Activated naive CD4-positive, alpha-beta T cell treated with anti-CD3 and anti-CD28 coated beads for 36 hours (primary cell): ENCODE measurements around the gene EPHA3. TPM values are rescaled to one million over a fixed set of nuclear protein-coding genes. Genes with fewer than 3 reads are reported as not detected.

Source experiments
- CTCF ChIA-PET: fragments of 350-600 bp; sonication (Branson Sonifier 250); formaldehyde crosslinking; loops from one replicate; lab custom pipeline; 2021; ENCODE audit warnings: antibody characterized with exemption; lab: Charles Lee
- DNase-seq: peaks from one replicate; pipeline ENCODE4 v3.0.0-alpha.2; 2020
- H3K27ac Mint-ChIP-seq: one replicate; pipeline ENCODE4 v1.8.0; 2021; ENCODE audit warnings: mild to moderate bottlenecking, mixed read lengths
- H3K27me3 Mint-ChIP-seq: one replicate; pipeline ENCODE4 v1.8.0; 2021; ENCODE audit warnings: low read depth, mixed read lengths
- H3K36me3 Mint-ChIP-seq: one replicate; pipeline ENCODE4 v1.8.0; 2021; ENCODE audit warnings: low read depth, mixed read lengths
- H3K4me1 Mint-ChIP-seq: one replicate; pipeline ENCODE4 v1.8.0; 2021; ENCODE audit warnings: low read depth, mixed read lengths
- H3K4me3 Mint-ChIP-seq: one replicate; pipeline ENCODE4 v1.8.0; 2021; ENCODE audit warnings: mild to moderate bottlenecking, moderate library complexity, mixed read lengths
- H3K9me3 Mint-ChIP-seq: one replicate; pipeline ENCODE4 v1.8.0; 2021; ENCODE audit warnings: mixed read lengths
- intact Hi-C: fragments of 100-400 bp; cut with micrococcal nuclease; formaldehyde crosslinking; loops from one replicate; pipeline ENCODE4 v1.15.1; 2023
- total RNA-seq, 2 experiments: library from RNA; stranded (reverse); gene quantifications; one replicate each; pipeline ENCODE4 v1.2.3, GENCODE V29; 2021

EPHA3 gene
- total RNA-seq, 2 experiments from 2014 or later, result not detected

DNA sequence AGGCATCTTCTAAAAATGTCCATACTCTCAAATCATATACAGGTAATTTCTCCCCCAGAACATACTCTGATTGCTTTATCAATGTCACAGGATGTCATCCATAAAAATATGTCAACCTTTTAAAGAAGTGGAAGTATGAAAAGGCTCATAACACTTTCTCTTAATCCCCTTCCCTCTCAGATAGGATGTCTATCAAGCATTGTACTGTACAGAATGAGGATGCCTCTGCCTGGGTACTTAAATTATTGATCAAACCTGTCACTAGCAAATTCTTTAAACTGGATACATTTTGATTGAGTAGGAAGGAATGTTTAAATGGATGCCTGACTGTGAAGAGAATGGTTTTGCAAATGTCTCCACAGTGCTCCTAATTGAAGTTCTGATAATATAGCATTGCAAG lies 168.7 kb downstream of the EPHA3 start:
- no peaks in the 10 kb centered on the region for H3K27me3 Mint-ChIP-seq
- CTCF ChIA-PET, result no interaction called here
- no peaks in the 10 kb centered on the region for H3K4me1 Mint-ChIP-seq
- intact Hi-C loops, result no loop called here
- no peak overlapping the region for H3K4me3 Mint-ChIP-seq
- DNase-seq, result no peak
- H3K9me3 Mint-ChIP-seq, result no peaks in the 10 kb centered on the region
- H3K36me3 Mint-ChIP-seq, result no peaks in the 10 kb centered on the region
- H3K27ac Mint-ChIP-seq, result no peak overlapping the region

- Mint-ChIP-seq H3K4me3 (no peak overlapping the region), H3K27ac (no peak overlapping the region), H3K27me3 (no peaks in the 10 kb centered on the region), H3K4me1 (no peaks in the 10 kb centered on the region), H3K9me3 (no peaks in the 10 kb centered on the region), H3K36me3 (no peaks in the 10 kb centered on the region)
- DNase-seq, result no peak
- intact Hi-C loops, result no loop called here
- CTCF ChIA-PET, result no interaction called here
These were observed 171.0 kb downstream of the EPHA3 start for GRCh38 chr3:89278302-89279025.

- Mint-ChIP-seq H3K27ac (no peak overlapping the region), H3K4me1 (no peaks in the 10 kb centered on the region), H3K9me3 (peaks cover 2% of the 10 kb centered on the region), H3K27me3 (no peaks in the 10 kb centered on the region), H3K4me3 (no peak overlapping the region), H3K36me3 (no peaks in the 10 kb centered on the region)
- DNase-seq, result no peak
- CTCF ChIA-PET, result no interaction called here
- intact Hi-C loops, result no loop called here
These were observed 172.9 kb downstream of the EPHA3 start for GRCh38 chr3:89280301-89280700.

GRCh38 chr3:89280822-89281365 lies 173.5 kb downstream of the EPHA3 start:
- Mint-ChIP-seq H3K27ac (no peak overlapping the region), H3K4me3 (no peak overlapping the region), H3K27me3 (no peaks in the 10 kb centered on the region), H3K4me1 (no peaks in the 10 kb centered on the region), H3K36me3 (no peaks in the 10 kb centered on the region), H3K9me3 (peaks cover 7% of the 10 kb centered on the region)
- intact Hi-C loops, result no loop called here
- CTCF ChIA-PET, result interaction anchor here (1.3 kb wide), 1 partner anchor 13 kb away, joined by 3 read pairs; no protein-coding TSS in a partner anchor
- DNase-seq, result no peak

GRCh38 chr3:89287902-89288508 lies 180.6 kb downstream of the EPHA3 start:
- no peak overlapping the region for H3K27ac Mint-ChIP-seq

DNA sequence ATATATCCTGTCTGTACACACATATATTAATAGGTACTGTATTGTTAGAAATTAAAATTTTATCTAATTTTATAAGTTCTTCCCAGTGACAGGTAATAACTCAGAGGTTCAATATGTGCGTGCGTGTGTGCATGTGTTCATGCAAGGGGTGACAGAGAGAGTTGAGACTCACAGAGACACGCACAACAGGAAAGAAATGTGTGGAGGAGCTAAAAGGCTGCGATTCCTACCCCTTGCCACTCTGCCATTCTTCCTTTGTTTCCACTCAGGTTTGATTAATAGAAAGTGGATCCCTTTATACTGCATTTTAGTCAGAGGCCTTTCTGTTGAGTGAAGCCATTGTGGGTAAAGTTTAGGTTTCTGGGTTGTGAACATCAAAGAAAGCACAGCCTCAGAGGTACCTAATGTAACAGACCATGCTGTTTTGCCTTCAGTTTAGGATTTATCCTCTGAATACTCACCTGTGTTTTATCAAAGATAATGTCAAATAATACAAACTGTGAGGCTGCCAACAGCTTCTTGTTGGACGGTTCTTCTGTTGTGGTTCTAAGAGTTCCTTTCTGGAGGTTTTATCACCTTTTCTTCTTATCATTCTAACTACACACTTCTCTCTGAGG lies 182.3 kb downstream of the EPHA3 start:
- Mint-ChIP-seq H3K4me1 (no peaks in the 10 kb centered on the region), H3K9me3 (peaks cover 14% of the 10 kb centered on the region), H3K27ac (no peak overlapping the region), H3K36me3 (no peaks in the 10 kb centered on the region), H3K27me3 (no peaks in the 10 kb centered on the region), H3K4me3 (no peak overlapping the region)
- DNase-seq, result no peak
- CTCF ChIA-PET, result no interaction called here
- intact Hi-C loops, result no loop called here

More at GRCh38 chr3:89287902-89288508, 180.6 kb downstream of the EPHA3 start:
- Mint-ChIP-seq H3K9me3 (peaks cover 14% of the 10 kb centered on the region), H3K27me3 (no peaks in the 10 kb centered on the region), H3K4me3 (no peak overlapping the region), H3K36me3 (no peaks in the 10 kb centered on the region), H3K4me1 (no peaks in the 10 kb centered on the region)
- intact Hi-C loops, result no loop called here
- CTCF ChIA-PET, result no interaction called here
- DNase-seq, result no peak

- no peaks in the 10 kb centered on the region for H3K36me3 Mint-ChIP-seq
- no peak overlapping the region for H3K27ac Mint-ChIP-seq
- H3K27me3 Mint-ChIP-seq, result no peaks in the 10 kb centered on the region
- H3K4me3 Mint-ChIP-seq, result no peak overlapping the region
- intact Hi-C loops, result no loop called here
- DNase-seq, result no peak
- H3K9me3 Mint-ChIP-seq, result no peaks in the 10 kb centered on the region
- H3K4me1 Mint-ChIP-seq, result no peaks in the 10 kb centered on the region
- CTCF ChIA-PET, result no interaction called here
These were observed 189.8 kb downstream of the EPHA3 start for GRCh38 chr3:89297199-89297598.

DNA sequence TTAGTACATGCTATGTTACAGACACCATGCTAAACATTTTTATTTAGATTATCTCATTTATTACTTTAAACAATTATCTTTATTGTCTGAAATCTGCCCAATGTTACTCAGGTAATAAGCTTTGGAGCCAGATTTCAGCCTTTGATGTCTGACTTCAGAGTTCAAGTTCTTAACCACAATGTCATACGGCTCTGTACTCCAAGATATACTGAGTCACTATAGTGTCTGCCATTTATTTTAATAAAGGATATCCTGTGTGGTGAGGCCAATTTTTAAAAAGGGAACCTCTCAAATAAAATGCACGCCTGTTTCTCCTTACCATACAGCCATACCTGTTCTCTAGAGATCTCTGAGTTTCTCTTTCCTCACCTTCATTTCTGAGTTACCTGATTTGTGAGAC lies 193.1 kb downstream of the EPHA3 start:
- DNase-seq, result no peak
- intact Hi-C loops, result no loop called here
- no peaks in the 10 kb centered on the region for H3K36me3 Mint-ChIP-seq
- no peak overlapping the region for H3K4me3 Mint-ChIP-seq
- CTCF ChIA-PET, result interaction anchor here (0.6 kb wide), 1 partner anchor 51 kb away, joined by 3 read pairs; no protein-coding TSS in a partner anchor
- H3K27ac Mint-ChIP-seq, result no peak overlapping the region
- H3K27me3 Mint-ChIP-seq, result no peaks in the 10 kb centered on the region
- H3K9me3 Mint-ChIP-seq, result peaks cover 8% of the 10 kb centered on the region
- H3K4me1 Mint-ChIP-seq, result no peaks in the 10 kb centered on the region

DNA sequence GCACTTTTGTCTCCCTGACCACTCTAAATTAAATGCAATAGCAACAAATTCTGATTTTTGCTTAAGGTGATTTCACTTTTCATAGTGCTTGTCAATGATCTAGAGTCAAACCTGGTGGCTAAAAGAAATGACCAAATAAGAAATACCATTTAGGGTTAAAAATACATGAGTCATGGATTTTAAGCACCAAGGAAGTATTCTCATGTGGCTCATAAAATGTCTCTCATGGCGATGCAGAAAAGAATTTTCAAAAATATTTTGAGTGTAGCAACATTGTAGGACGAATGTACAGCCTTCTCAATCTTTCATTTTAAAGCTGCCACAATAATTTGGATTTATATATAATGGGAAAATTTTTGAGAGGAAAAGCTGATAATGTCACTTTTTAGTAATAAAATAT lies 193.6 kb downstream of the EPHA3 start:
- intact Hi-C loops, result no loop called here
- peaks cover 8% of the 10 kb centered on the region for H3K9me3 Mint-ChIP-seq
- H3K4me1 Mint-ChIP-seq, result no peaks in the 10 kb centered on the region
- CTCF ChIA-PET, result no interaction called here
- no peak for DNase-seq
- H3K36me3 Mint-ChIP-seq, result no peaks in the 10 kb centered on the region
- no peak overlapping the region for H3K27ac Mint-ChIP-seq
- no peak overlapping the region for H3K4me3 Mint-ChIP-seq
- no peaks in the 10 kb centered on the region for H3K27me3 Mint-ChIP-seq

DNA sequence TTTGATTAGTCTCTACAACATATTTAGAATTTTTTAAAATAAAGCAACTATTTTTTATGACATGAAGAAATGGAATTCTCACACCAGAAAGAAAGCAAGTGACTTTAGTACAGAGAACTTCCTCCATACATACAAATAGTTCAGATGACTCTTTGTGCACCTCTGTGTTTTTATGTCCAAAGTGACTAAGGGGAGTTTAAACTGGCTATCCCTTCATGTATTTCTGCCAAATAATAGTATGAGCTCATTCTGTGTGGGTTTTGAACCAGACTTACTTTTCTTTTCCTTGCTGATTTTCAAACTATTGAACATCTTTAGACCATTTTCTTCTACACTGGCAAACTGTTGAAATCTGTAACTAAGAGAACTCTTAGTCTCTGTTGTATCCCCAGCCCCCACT lies 196.3 kb downstream of the EPHA3 start:
- no peaks in the 10 kb centered on the region for H3K27me3 Mint-ChIP-seq
- no peak overlapping the region for H3K27ac Mint-ChIP-seq
- intact Hi-C loops, result no loop called here
- H3K9me3 Mint-ChIP-seq, result peaks cover 8% of the 10 kb centered on the region
- CTCF ChIA-PET, result no interaction called here
- H3K4me3 Mint-ChIP-seq, result no peak overlapping the region
- H3K4me1 Mint-ChIP-seq, result no peaks in the 10 kb centered on the region
- no peak for DNase-seq
- H3K36me3 Mint-ChIP-seq, result no peaks in the 10 kb centered on the region

DNA sequence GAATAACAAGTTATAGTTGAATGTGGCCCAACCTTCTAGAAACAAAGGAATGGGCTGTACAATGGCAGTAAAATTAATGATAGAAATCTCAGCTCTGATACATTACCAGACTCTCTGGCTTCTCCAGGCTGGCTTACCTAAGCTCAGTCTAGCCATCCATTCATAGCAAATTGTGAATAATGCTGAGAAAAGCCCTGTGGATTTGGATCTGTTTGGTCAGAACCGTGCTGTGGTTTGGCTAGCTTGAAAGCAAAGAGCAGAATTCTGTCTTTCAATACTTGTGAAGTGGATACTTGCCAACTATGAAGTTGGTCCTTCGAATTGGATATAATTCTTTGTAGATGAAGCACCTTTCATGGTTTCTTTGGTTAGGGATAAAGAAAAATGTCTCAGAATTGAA lies 199.1 kb downstream of the EPHA3 start:
- H3K27me3 Mint-ChIP-seq, result no peaks in the 10 kb centered on the region
- no peaks in the 10 kb centered on the region for H3K36me3 Mint-ChIP-seq
- intact Hi-C loops, result no loop called here
- no peak overlapping the region for H3K27ac Mint-ChIP-seq
- DNase-seq, result no peak
- no peak overlapping the region for H3K4me3 Mint-ChIP-seq
- CTCF ChIA-PET, result no interaction called here
- peaks cover 8% of the 10 kb centered on the region for H3K9me3 Mint-ChIP-seq
- H3K4me1 Mint-ChIP-seq, result no peaks in the 10 kb centered on the region

DNA sequence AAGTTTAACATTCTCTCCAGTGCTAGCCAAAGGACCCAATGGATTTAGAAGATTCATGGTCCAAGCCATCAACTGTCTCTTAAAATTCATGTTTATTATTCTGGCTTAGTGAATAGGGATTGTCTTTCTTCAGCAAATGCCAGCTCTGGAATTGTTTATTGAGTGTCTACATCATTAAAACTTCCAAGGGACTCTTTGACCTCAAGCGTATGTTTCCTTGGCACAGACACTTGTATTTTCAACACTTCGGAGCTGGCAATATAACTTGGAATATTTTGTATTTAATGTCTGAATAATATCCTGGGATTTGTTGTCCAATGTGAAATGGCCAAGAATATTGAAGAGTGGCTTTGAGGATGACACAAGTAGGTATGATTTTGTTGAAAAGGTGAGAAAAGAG lies 204.2 kb downstream of the EPHA3 start:
- DNase-seq, result no peak
- no peaks in the 10 kb centered on the region for H3K36me3 Mint-ChIP-seq
- H3K9me3 Mint-ChIP-seq, result peaks cover 4% of the 10 kb centered on the region
- H3K4me1 Mint-ChIP-seq, result no peaks in the 10 kb centered on the region
- no peak overlapping the region for H3K4me3 Mint-ChIP-seq
- no peak overlapping the region for H3K27ac Mint-ChIP-seq
- CTCF ChIA-PET, result no interaction called here
- intact Hi-C loops, result no loop called here
- H3K27me3 Mint-ChIP-seq, result no peaks in the 10 kb centered on the region
